WTC11 (cell line): ENCODE measurements around the gene SMARCD3. TPM values are rescaled to one million over a fixed set of nuclear protein-coding genes. Genes with fewer than 3 reads are reported as not detected.

Experiments
- ATAC-seq: fragments of 200-7000 bp; cut with Tn5 transposase; 2 replicates; pipeline ENCODE4 v1.10.0; 2021; ENCODE audit warnings: mild to moderate bottlenecking, moderate library complexity
- CTCF ChIA-PET: fragments of 300-600 bp; sonication (Branson Sonifier 250); formaldehyde crosslinking; loops from one replicate; lab custom pipeline; 2021; ENCODE audit warnings: antibody characterized with exemption; lab: Charles Lee
- POLR2A ChIA-PET: fragments of 350-600 bp; sonication (Branson Sonifier 250); formaldehyde crosslinking; loops from one replicate; lab custom pipeline; 2021; ENCODE audit warnings: antibody characterized with exemption; lab: Charles Lee
- DNase-seq: peaks from one replicate; pipeline ENCODE4 v3.0.0; 2021; ENCODE audit warnings: low spot score
- H3K27ac Mint-ChIP-seq: 2 replicates; pipeline ENCODE4 v1.8.0; 2021; ENCODE audit warnings: mixed read lengths
- H3K27me3 Mint-ChIP-seq: 2 replicates; pipeline ENCODE4 v1.8.0; 2021; ENCODE audit warnings: low read depth, mild to moderate bottlenecking, moderate library complexity, mixed read lengths
- H3K36me3 Mint-ChIP-seq: 2 replicates; pipeline ENCODE4 v1.8.0; 2021; ENCODE audit warnings: mixed read lengths
- H3K4me1 Mint-ChIP-seq: 2 replicates; pipeline ENCODE4 v1.8.0; 2022; ENCODE audit warnings: mixed read lengths
- H3K4me3 Mint-ChIP-seq: 2 replicates; pipeline ENCODE4 v1.8.0; 2021; ENCODE audit warnings: mild to moderate bottlenecking, moderate library complexity, mixed read lengths
- H3K9me3 Mint-ChIP-seq: 2 replicates; pipeline ENCODE4 v1.8.0; 2021; ENCODE audit warnings: mixed read lengths
- CBFB ChIP-seq: sonication (generic); formaldehyde crosslinking; IDR thresholded peaks from 2 replicates; pipeline ENCODE4 v1.8.1; 2022; ENCODE audit warnings: mild to moderate bottlenecking, low read depth, missing genetic modification reagents
- CREM ChIP-seq: sonication (generic); formaldehyde crosslinking; IDR thresholded peaks from 2 replicates; pipeline ENCODE4 v1.8.1; 2022; ENCODE audit warnings: mild to moderate bottlenecking, missing genetic modification reagents, moderate library complexity
- ELF4 ChIP-seq: sonication (generic); formaldehyde crosslinking; IDR thresholded peaks from 2 replicates; pipeline ENCODE4 v1.8.1; 2022; ENCODE audit warnings: low read depth, mild to moderate bottlenecking, moderate library complexity, missing genetic modification reagents
- ESRRA ChIP-seq: sonication (generic); formaldehyde crosslinking; IDR thresholded peaks from 2 replicates; pipeline ENCODE4 v1.8.1; 2022; ENCODE audit warnings: mild to moderate bottlenecking, missing genetic modification reagents, borderline replicate concordance
- MXD4 ChIP-seq: fragments of 250-450 bp; sonication (Bioruptor Pico); IDR thresholded peaks from 2 replicates; pipeline ENCODE4 v1.8.0; 2021; ENCODE audit warnings: mild to moderate bottlenecking, moderate library complexity, borderline replicate concordance
- MYBL2 ChIP-seq: sonication (generic); formaldehyde crosslinking; IDR thresholded peaks from 2 replicates; pipeline ENCODE4 v1.8.1; 2023; ENCODE audit warnings: mild to moderate bottlenecking, moderate library complexity, missing genetic modification reagents
- SP1 ChIP-seq: sonication (generic); formaldehyde crosslinking; conservative IDR thresholded peaks from 2 replicates; pipeline ENCODE4 v1.8.1; 2022; ENCODE audit warnings: missing genetic modification reagents
- ZNF219 ChIP-seq: sonication (generic); formaldehyde crosslinking; IDR thresholded peaks from 2 replicates; pipeline ENCODE4 v1.8.0; 2023; ENCODE audit warnings: missing genetic modification reagents, mild to moderate bottlenecking, borderline replicate concordance
- ZNF232 ChIP-seq: sonication (generic); formaldehyde crosslinking; IDR thresholded peaks from 2 replicates; pipeline ENCODE4 v1.8.0; 2022; ENCODE audit warnings: mild to moderate bottlenecking, missing genetic modification reagents
- ZNF396 ChIP-seq: fragments of 250-450 bp; sonication (Bioruptor Pico); IDR thresholded peaks from 2 replicates; pipeline ENCODE4 v1.8.0; 2021; ENCODE audit warnings: mild to moderate bottlenecking, moderate library complexity, borderline replicate concordance
- total RNA-seq: library from RNA; stranded (reverse); gene quantifications from 3 replicates; pipeline ENCODE4 v1.2.3, GENCODE V29; 2021
- TF ChIP-seq, protein P1 (sequence below): sonication (generic); formaldehyde crosslinking; IDR thresholded peaks from 2 replicates; pipeline ENCODE4 v1.8.1; 2023; ENCODE audit warnings: mild to moderate bottlenecking, missing genetic modification reagents, borderline replicate concordance
- TF ChIP-seq, protein P2 (sequence below): fragments of 250-450 bp; sonication (Bioruptor Pico); IDR thresholded peaks from 2 replicates; pipeline ENCODE4 v1.8.0; 2021; ENCODE audit warnings: mild to moderate bottlenecking
- TF ChIP-seq, protein P3 (sequence below): fragments of 250-450 bp; sonication (Bioruptor Pico); IDR thresholded peaks from 2 replicates; pipeline ENCODE4 v2.1.2; 2022; ENCODE audit warnings: mild to moderate bottlenecking, moderate library complexity
- TF ChIP-seq, protein P4 (sequence below): sonication (generic); formaldehyde crosslinking; IDR thresholded peaks from 2 replicates; pipeline ENCODE4 v1.8.0; 2023; ENCODE audit warnings: mild to moderate bottlenecking, missing genetic modification reagents
- TF ChIP-seq, protein P5 (sequence below): sonication (generic); formaldehyde crosslinking; IDR thresholded peaks from 2 replicates; pipeline ENCODE4 v1.8.1; 2023; ENCODE audit warnings: mild to moderate bottlenecking, missing genetic modification reagents, moderate library complexity
- TF ChIP-seq, protein P6 (sequence below): sonication (generic); formaldehyde crosslinking; IDR thresholded peaks from 2 replicates; pipeline ENCODE4 v1.8.1; 2022; ENCODE audit warnings: low read depth, mild to moderate bottlenecking, moderate library complexity, missing genetic modification reagents, borderline replicate concordance
- TF ChIP-seq, protein P7 (sequence below): sonication (generic); formaldehyde crosslinking; IDR thresholded peaks from 2 replicates; pipeline ENCODE4 v1.8.0; 2023; ENCODE audit warnings: missing genetic modification reagents

SMARCD3 gene
- total RNA-seq, 1 experiment from 2014 or later, result 5.9 TPM

DNA sequence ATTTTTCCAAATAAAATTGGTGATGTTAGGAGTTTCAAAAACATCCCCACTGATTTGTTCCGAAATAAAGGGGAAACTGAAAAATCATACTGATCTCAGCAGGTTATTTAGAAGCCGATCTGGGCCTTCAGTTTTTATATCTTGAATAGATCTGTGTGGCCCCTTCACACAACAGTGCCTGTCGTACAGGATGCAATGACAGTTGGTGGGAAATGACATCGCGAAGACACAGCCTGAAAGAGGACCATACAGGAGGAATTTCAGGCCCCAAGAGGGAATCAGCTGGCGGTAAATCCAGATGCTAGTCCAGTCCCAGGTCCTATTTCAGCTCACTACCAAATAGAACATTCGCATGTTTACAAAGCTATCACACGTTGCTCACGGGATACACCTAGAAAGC, 41.2 kb downstream of the SMARCD3 start:
- no peak overlapping the region for H3K4me3 Mint-ChIP-seq
- TF ChIP-seq, protein P1, sequence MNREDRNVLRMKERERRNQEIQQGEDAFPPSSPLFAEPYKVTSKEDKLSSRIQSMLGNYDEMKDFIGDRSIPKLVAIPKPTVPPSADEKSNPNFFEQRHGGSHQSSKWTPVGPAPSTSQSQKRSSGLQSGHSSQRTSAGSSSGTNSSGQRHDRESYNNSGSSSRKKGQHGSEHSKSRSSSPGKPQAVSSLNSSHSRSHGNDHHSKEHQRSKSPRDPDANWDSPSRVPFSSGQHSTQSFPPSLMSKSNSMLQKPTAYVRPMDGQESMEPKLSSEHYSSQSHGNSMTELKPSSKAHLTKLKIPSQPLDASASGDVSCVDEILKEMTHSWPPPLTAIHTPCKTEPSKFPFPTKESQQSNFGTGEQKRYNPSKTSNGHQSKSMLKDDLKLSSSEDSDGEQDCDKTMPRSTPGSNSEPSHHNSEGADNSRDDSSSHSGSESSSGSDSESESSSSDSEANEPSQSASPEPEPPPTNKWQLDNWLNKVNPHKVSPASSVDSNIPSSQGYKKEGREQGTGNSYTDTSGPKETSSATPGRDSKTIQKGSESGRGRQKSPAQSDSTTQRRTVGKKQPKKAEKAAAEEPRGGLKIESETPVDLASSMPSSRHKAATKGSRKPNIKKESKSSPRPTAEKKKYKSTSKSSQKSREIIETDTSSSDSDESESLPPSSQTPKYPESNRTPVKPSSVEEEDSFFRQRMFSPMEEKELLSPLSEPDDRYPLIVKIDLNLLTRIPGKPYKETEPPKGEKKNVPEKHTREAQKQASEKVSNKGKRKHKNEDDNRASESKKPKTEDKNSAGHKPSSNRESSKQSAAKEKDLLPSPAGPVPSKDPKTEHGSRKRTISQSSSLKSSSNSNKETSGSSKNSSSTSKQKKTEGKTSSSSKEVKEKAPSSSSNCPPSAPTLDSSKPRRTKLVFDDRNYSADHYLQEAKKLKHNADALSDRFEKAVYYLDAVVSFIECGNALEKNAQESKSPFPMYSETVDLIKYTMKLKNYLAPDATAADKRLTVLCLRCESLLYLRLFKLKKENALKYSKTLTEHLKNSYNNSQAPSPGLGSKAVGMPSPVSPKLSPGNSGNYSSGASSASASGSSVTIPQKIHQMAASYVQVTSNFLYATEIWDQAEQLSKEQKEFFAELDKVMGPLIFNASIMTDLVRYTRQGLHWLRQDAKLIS (CRISPR knock-in tag), result no peak
- TF ChIP-seq, protein P2, sequence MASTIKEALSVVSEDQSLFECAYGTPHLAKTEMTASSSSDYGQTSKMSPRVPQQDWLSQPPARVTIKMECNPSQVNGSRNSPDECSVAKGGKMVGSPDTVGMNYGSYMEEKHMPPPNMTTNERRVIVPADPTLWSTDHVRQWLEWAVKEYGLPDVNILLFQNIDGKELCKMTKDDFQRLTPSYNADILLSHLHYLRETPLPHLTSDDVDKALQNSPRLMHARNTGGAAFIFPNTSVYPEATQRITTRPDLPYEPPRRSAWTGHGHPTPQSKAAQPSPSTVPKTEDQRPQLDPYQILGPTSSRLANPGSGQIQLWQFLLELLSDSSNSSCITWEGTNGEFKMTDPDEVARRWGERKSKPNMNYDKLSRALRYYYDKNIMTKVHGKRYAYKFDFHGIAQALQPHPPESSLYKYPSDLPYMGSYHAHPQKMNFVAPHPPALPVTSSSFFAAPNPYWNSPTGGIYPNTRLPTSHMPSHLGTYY (CRISPR knock-in tag), result no peak
- peaks cover 12% of the 10 kb centered on the region for H3K4me1 Mint-ChIP-seq
- H3K27me3 Mint-ChIP-seq, result peaks cover 7% of the 10 kb centered on the region
- H3K9me3 Mint-ChIP-seq, result no peaks in the 10 kb centered on the region
- ChIA-PET POLR2A (no interaction called here), CTCF (interaction anchor here (2.4 kb wide), 1 partner anchor 37 kb away, joined by 7 read pairs; no protein-coding TSS in a partner anchor)
- no peak overlapping the region for H3K27ac Mint-ChIP-seq
- no peak for DNase-seq
- no peak for ATAC-seq
- H3K36me3 Mint-ChIP-seq, result no peaks in the 10 kb centered on the region

DNA sequence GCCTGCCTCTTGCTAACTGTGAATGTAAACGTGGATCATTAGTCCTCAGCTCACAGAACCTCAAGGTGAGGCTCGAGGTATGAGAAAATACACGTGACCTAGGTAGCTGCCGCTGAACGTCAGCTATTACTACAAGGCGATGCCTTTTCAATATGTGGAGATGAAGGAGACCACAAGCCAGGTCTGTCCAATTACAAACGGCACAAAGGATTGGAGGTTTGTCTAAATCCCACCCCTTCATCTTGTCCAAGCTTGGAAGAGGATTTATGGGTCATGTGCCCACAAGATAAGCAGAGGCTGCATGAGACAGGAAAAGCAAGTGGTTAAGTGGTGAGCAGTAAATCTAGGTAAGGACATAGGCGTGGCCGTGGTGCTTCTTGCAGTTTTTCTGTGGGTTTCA, 41.6 kb downstream of the SMARCD3 start:
- DNase-seq, result no peak
- no peak for ATAC-seq
- H3K9me3 Mint-ChIP-seq, result no peaks in the 10 kb centered on the region
- H3K4me1 Mint-ChIP-seq, result peaks cover 12% of the 10 kb centered on the region
- no peaks in the 10 kb centered on the region for H3K36me3 Mint-ChIP-seq
- POLR2A ChIA-PET, result no interaction called here
- TF ChIP-seq ZNF396 (CRISPR knock-in tag), result no peak
- no peak for TF ChIP-seq ELF4 (CRISPR knock-in tag)
- no peak for TF ChIP-seq CBFB (CRISPR knock-in tag)
- no peak for TF ChIP-seq SP1 (CRISPR knock-in tag)
- TF ChIP-seq CREM (CRISPR knock-in tag), result no peak
- TF ChIP-seq, protein P3, sequence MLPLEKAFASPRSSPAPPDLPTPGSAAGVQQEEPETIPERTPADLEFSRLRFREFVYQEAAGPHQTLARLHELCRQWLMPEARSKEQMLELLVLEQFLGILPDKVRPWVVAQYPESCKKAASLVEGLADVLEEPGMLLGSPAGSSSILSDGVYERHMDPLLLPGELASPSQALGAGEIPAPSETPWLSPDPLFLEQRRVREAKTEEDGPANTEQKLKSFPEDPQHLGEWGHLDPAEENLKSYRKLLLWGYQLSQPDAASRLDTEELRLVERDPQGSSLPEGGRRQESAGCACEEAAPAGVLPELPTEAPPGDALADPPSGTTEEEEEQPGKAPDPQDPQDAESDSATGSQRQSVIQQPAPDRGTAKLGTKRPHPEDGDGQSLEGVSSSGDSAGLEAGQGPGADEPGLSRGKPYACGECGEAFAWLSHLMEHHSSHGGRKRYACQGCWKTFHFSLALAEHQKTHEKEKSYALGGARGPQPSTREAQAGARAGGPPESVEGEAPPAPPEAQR (CRISPR knock-in tag), result no peak
- TF ChIP-seq MYBL2 (CRISPR knock-in tag), result no peak
- TF ChIP-seq, protein P4, sequence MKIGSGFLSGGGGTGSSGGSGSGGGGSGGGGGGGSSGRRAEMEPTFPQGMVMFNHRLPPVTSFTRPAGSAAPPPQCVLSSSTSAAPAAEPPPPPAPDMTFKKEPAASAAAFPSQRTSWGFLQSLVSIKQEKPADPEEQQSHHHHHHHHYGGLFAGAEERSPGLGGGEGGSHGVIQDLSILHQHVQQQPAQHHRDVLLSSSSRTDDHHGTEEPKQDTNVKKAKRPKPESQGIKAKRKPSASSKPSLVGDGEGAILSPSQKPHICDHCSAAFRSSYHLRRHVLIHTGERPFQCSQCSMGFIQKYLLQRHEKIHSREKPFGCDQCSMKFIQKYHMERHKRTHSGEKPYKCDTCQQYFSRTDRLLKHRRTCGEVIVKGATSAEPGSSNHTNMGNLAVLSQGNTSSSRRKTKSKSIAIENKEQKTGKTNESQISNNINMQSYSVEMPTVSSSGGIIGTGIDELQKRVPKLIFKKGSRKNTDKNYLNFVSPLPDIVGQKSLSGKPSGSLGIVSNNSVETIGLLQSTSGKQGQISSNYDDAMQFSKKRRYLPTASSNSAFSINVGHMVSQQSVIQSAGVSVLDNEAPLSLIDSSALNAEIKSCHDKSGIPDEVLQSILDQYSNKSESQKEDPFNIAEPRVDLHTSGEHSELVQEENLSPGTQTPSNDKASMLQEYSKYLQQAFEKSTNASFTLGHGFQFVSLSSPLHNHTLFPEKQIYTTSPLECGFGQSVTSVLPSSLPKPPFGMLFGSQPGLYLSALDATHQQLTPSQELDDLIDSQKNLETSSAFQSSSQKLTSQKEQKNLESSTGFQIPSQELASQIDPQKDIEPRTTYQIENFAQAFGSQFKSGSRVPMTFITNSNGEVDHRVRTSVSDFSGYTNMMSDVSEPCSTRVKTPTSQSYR, result no peak
- H3K4me3 Mint-ChIP-seq, result no peak overlapping the region
- H3K27ac Mint-ChIP-seq, result no peak overlapping the region
- CTCF ChIA-PET, result interaction anchor here (1.0 to 2.4 kb wide), 3 partner anchors 37 to 104 kb away, joined by 3 to 7 read pairs (median 4); no protein-coding TSS in a partner anchor
- peaks cover 7% of the 10 kb centered on the region for H3K27me3 Mint-ChIP-seq

DNA sequence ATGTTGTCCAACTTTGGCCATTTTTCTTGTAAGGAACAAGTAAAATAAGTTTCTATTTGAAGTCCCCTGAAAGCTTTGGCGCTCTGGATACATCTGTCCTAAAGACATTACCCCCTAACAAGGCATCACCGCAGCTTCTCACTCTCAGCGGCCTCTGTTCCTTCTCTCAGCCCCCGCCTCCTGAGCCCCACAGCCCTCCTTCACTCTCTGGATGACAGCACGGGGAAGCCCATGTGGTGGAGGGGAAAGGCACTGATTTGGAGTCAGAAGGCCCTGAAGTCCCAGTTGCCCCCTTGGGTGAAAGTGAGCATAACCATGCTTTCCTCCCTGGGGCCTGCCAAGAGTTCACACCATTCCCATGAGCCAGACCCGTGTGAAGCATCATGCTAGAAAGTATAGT, 42.8 kb downstream of the SMARCD3 start:
- ATAC-seq, result no peak
- Mint-ChIP-seq H3K9me3 (no peaks in the 10 kb centered on the region), H3K4me1 (peaks cover 9% of the 10 kb centered on the region), H3K27ac (no peak overlapping the region), H3K36me3 (no peaks in the 10 kb centered on the region), H3K4me3 (no peak overlapping the region), H3K27me3 (peaks cover 7% of the 10 kb centered on the region)
- ChIA-PET CTCF (interaction anchor here (0.9 to 1.1 kb wide), 4 partner anchors 9 to 105 kb away, joined by 3 to 4 read pairs (median 3); no protein-coding TSS in a partner anchor), POLR2A (no interaction called here)
- DNase-seq, result no peak
- no peak for TF ChIP-seq MXD4 (CRISPR knock-in tag)
- no peak for TF ChIP-seq CBFB (CRISPR knock-in tag)
- TF ChIP-seq ZNF219, result no peak
- TF ChIP-seq, protein P5, sequence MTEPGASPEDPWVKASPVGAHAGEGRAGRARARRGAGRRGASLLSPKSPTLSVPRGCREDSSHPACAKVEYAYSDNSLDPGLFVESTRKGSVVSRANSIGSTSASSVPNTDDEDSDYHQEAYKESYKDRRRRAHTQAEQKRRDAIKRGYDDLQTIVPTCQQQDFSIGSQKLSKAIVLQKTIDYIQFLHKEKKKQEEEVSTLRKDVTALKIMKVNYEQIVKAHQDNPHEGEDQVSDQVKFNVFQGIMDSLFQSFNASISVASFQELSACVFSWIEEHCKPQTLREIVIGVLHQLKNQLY (CRISPR knock-in tag), result no peak
- TF ChIP-seq ZNF232 (CRISPR knock-in tag), result no peak
- TF ChIP-seq, protein P6, sequence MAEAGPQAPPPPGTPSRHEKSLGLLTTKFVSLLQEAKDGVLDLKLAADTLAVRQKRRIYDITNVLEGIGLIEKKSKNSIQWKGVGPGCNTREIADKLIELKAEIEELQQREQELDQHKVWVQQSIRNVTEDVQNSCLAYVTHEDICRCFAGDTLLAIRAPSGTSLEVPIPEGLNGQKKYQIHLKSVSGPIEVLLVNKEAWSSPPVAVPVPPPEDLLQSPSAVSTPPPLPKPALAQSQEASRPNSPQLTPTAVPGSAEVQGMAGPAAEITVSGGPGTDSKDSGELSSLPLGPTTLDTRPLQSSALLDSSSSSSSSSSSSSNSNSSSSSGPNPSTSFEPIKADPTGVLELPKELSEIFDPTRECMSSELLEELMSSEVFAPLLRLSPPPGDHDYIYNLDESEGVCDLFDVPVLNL (CRISPR knock-in tag), result no peak
- no peak for TF ChIP-seq ESRRA (CRISPR knock-in tag)
- TF ChIP-seq, protein P7, sequence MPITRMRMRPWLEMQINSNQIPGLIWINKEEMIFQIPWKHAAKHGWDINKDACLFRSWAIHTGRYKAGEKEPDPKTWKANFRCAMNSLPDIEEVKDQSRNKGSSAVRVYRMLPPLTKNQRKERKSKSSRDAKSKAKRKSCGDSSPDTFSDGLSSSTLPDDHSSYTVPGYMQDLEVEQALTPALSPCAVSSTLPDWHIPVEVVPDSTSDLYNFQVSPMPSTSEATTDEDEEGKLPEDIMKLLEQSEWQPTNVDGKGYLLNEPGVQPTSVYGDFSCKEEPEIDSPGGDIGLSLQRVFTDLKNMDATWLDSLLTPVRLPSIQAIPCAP, result no peak
